ENCODE data around the gene NYAP1.
"Not testable (repeated sequence)": the region's sequence is repeated elsewhere in the genome, so short reads cannot be mapped to it uniquely, and the experiment has no call there.

The NYAP1 gene

GRCh38 chr7:100438172-100438571 lies 45.6 kb upstream of the NYAP1 start:
- ChIA-PET CTCF (interaction anchor here (0.6 to 2.0 kb wide), 3 partner anchors 12 to 44 kb away, joined by 3 to 10 read pairs (median 3); no protein-coding TSS in a partner anchor), POLR2A (interaction anchor here (0.6 to 2.5 kb wide), 3 partner anchors 9 to 148 kb away, joined by 3 to 36 read pairs (median 4); partner anchors contain the start of genes FBXO24, LRCH4, MEPCE and ZCWPW1)
- no peaks in the 10 kb centered on the region for H3K9me3 ChIP-seq (ENCODE audit: control insufficient read depth, insufficient read depth, low read depth, low read length)
- no peak overlapping the region for H3K4me3 ChIP-seq (ENCODE audit: low read depth, low read length)
- H3K4me1 ChIP-seq (ENCODE audit: control insufficient read depth, insufficient read depth, low read length) = no peaks in the 10 kb centered on the region; the same call in 1 of the 2 replicates
- no peak for TF ChIP-seq ZNF175 (tag by site-specific recombination; IDR thresholded peaks at IDR 0.05)
- TF ChIP-seq ZNF776 (tag by site-specific recombination; IDR thresholded peaks at IDR 0.05; ENCODE audit: borderline replicate concordance) = no peak
- TF ChIP-seq ZNF548 (tag by site-specific recombination; IDR thresholded peaks at IDR 0.05) = no peak
- no peak overlapping the region for H3K27ac ChIP-seq (ENCODE audit: extremely low read depth, low read depth, low read length)
- H3K36me3 ChIP-seq (ENCODE audit: control insufficient read depth in 2 of 2, insufficient read depth in 1 of 2, low read length in 2 of 2) = peaks cover 4 to 20% of the 10 kb centered on the region in 2 experiments; a peak in 2 of 3 replicates

- not testable (repeated sequence) for H3K4me1 ChIP-seq (ENCODE audit: control insufficient read depth, insufficient read depth, low read length); H3K4me3 ChIP-seq (ENCODE audit: low read depth, low read length); H3K27ac ChIP-seq (ENCODE audit: extremely low read depth, low read depth, low read length); H3K9me3 ChIP-seq (ENCODE audit: control insufficient read depth, insufficient read depth, low read depth, low read length)
- CTCF ChIA-PET = interaction anchor here (0.7 kb wide), 1 partner anchor 18 kb away, joined by 3 read pairs; no protein-coding TSS in a partner anchor
- POLR2A ChIA-PET = interaction anchor here (0.6 kb wide), 1 partner anchor 12 kb away, joined by 4 read pairs; no protein-coding TSS in a partner anchor
- peaks cover 4 to 15% of the 10 kb centered on the region in 2 experiments; a peak in 2 of 3 replicates for H3K36me3 ChIP-seq (ENCODE audit: control insufficient read depth in 2 of 2, insufficient read depth in 1 of 2, low read length in 2 of 2)
Measured at GRCh38 chr7:100438731-100439130, 45.0 kb upstream of the NYAP1 start.

- CTCF ChIA-PET; H3K4me1 ChIP-seq (ENCODE audit: control insufficient read depth, insufficient read depth, low read length); H3K27ac ChIP-seq (ENCODE audit: extremely low read depth, low read depth, low read length); H3K36me3 ChIP-seq (ENCODE audit: control insufficient read depth in 2 of 2, insufficient read depth in 1 of 2, low read length in 2 of 2); H3K9me3 ChIP-seq (ENCODE audit: control insufficient read depth, insufficient read depth, low read depth, low read length); H3K4me3 ChIP-seq (ENCODE audit: low read depth, low read length); POLR2A ChIA-PET: not testable (repeated sequence)
- TF ChIP-seq ZNF433 (tag by site-specific recombination; IDR thresholded peaks at IDR 0.05; ENCODE audit: low read depth) = 0 out of 2 replicates have a peak, but pooled peaks have one; percentile 3
Measured at GRCh38 chr7:100439244-100439643, 44.5 kb upstream of the NYAP1 start.

GRCh38 chr7:100441641-100442535 lies 41.8 kb upstream of the NYAP1 start:
- ChIA-PET CTCF (no interaction called here), POLR2A (interaction anchor here (6.2 kb wide), 1 partner anchor 13 kb away, joined by 28 read pairs; the partner anchor contains the start of genes MEPCE and ZCWPW1)
- H3K4me3 ChIP-seq (ENCODE audit: low read depth, low read length) = no peak overlapping the region
- no peak overlapping the region for H3K27ac ChIP-seq (ENCODE audit: extremely low read depth, low read depth, low read length)
- no peaks in the 10 kb centered on the region for H3K36me3 ChIP-seq (ENCODE audit: control insufficient read depth in 2 of 2, insufficient read depth in 1 of 2, low read length in 2 of 2)
- no peaks in the 10 kb centered on the region; the same call in 1 of the 2 replicates for H3K4me1 ChIP-seq (ENCODE audit: control insufficient read depth, insufficient read depth, low read length)
- no peaks in the 10 kb centered on the region for H3K9me3 ChIP-seq (ENCODE audit: control insufficient read depth, insufficient read depth, low read depth, low read length)
- TF ChIP-seq ZNF157 (tag by site-specific recombination; IDR thresholded peaks at IDR 0.05) (no peak), EGR2 (tag by site-specific recombination; IDR thresholded peaks at IDR 0.05; ENCODE audit: low read depth) (no peak), MYNN (tag by site-specific recombination; IDR thresholded peaks at IDR 0.05; ENCODE audit: borderline replicate concordance) (no peak), ZNF114 (tag by site-specific recombination; IDR thresholded peaks at IDR 0.05) (no peak), ZNF426 (tag by site-specific recombination; IDR thresholded peaks at IDR 0.05) (no peak), GLI4 (tag by site-specific recombination; IDR thresholded peaks at IDR 0.05) (no peak), ZNF571 (tag by site-specific recombination; IDR thresholded peaks at IDR 0.05) (no peak), ZNF366 (tag by site-specific recombination; conservative IDR thresholded peaks at IDR 0.05) (no peak), ZNF585B (tag by site-specific recombination; IDR thresholded peaks at IDR 0.05) (no peak), HIC1 (tag by site-specific recombination; IDR thresholded peaks at IDR 0.05) (no peak)
